Hippocampal formation (tissue), 2 donors: ENCODE measurements around the gene OSER1.

Experiments
- DNase-seq, 2 donors: peaks; one replicate each; lab custom pipeline; 2025; lab: John Stamatoyannopoulos, UW

OSER1 gene

DNA sequence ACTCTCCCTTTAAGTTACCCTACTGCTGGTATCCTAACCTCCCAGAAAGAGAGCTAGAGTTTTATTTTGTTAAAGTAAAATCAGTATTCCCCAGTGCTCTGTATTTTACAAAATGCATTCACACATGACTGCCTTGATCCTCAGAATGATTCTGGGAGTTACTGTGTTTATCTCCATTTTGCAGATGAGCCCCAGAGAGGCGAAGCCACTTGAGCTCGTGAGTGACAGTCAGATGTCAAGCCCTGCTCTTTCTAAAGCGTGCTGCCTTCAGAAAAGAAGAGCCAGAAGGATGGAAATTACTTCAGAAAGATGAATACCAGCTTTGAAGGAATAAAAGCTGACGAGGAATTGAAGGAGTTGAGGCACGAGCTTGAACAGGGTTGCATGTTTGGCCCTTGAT lies 14.1 kb upstream of the OSER1 start:
- DNase-seq: no peak

DNA sequence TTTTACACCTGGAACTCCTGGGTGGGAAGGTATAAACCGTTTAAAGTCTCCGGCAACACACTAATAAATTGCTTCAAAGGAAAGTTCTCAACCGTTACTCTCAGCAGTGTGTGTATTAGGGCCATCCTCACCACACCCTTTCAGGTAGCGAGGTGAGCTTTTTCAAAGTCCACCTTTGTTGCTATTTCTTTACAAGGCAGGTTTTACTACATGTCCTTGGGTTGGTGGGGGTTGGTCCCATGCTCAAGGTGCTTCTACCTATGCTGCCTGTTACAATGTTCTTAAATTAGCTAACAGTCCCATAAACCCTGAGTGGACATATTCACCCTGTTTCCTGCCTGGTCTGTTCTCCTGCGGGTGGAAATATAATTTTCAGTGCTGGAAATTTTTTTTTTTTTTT lies 13.2 kb upstream of the OSER1 start:
- DNase-seq: no peak

DNA sequence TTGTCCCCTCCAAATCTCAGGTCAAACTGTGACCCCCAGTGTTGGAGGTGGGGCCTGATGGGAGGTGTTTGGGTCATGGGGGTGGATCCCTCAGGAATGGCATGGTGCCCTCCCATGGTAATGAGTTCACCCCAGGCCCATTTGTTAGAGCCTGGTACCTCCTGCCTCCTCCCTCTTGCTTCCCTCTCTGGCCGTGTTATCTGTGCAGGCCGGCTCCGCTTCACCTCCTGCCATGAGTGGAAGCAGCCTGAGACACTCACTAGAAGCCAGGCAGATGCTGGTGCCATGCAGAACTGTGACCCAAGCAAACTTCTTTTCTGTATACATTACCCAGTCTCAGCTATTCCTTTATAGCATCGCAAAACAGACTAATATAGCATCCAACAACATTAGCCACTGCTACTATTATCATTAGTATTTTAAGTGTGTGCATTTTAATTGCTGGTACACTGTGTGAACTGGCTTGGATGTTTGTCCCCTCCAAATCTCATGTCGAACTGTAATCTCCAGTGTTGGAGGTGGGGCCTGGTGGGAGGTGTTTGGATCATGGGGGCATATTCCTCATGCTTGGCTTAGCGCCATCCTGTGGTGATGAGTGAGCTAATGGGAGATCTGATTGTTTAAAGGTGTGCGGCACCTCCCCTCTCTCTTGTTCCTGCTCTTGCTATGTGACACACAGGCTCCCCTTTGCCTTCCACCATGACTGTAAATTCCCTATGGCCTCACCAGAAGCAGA lies 12.2 kb upstream of the OSER1 start:
- no peak for DNase-seq

DNA sequence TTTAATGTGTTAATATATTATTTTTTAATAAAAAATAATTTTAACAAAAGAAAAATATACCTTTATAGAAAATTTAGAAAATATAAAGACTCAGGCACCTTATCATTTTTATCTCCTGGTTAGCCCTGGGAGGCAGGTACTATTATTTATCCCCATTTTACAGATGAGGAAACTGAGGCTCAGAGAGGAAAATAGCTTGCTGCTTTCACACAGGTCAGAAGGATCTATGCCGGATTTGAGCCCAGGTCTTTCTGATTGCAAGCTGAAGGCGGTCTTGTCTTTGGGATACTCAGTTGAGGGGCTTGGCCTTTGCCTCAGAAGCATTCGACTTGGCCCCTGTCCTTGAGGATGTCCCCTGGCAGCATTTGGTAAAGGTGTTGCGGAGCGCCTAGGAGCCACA lies 11.5 kb upstream of the OSER1 start:
- DNase-seq: no peak

DNA sequence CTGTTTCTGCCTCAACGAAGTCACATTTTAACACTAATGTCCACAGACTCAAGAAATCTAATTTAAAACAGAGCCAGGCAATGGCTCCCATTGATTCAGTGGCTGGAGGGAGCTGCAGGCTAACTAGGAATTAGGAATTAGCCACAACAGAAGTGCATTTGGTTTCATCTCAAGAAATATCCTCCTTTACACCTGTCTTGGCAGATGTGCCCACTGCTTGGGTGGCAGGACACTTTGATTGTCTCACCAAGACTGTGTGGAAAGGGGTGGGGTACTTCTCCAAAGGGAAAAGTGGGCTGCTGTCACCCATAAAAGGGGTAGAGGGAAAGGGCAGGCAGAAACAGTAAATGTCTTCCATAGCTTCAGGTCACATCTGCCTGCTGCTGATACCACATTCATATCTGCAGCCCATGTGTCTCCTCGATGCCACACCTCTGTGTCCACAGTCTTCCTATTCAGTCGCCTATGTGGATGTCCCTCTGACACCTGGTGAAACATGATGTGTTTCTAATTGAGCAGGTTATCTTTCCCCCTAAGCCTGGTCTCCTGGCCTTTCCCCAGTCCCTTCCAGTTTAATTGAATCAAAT lies 10.9 kb upstream of the OSER1 start:
- no peak for DNase-seq

DNA sequence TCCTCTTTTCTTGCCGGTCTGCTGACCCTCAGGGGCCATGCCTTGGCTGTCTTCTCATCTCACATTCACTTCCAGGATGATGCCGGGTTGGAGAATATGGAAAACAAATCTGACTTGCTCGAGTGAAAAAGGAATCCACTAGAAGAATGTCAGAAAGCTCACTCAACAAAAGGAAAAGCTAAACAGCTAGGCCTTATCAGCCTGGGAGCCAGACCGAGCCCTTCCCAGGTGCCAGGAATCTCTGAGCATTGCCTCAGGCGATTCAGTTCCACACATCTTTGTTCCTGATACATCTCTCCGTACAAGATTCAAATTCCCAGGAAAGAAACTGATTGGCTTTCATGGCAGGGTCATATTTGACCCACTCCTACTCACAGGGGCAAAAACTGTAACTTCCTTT lies 9.2 kb upstream of the OSER1 start:
- DNase-seq: no peak

DNA sequence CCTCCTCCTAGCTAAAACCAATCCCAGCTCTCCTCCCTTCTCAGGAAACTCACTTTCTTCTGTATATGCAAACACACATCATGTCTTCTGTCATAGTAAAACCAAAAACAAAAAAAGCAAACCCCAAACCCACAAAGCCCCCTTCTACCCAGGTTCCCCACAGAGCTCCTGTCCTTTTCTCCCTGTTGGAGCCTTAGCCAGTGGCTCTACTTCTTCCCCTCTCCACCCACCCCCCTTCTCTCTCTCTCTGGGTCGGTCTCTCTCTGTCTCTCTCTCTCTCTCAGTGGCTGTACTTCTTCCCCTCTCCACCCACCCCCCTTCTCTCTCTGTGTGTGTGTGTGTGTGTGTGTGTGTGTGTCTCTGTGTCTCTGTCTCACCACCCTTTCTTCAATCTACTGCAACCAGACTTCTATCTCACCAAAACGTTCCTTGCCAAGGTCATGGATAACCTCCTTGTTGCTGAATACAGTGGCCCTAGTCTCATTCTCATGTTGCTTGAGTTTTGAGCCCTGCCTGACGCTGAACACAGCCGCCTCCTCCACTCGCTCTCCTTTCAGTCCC lies 8.7 kb upstream of the OSER1 start:
- DNase-seq: no peak

DNA sequence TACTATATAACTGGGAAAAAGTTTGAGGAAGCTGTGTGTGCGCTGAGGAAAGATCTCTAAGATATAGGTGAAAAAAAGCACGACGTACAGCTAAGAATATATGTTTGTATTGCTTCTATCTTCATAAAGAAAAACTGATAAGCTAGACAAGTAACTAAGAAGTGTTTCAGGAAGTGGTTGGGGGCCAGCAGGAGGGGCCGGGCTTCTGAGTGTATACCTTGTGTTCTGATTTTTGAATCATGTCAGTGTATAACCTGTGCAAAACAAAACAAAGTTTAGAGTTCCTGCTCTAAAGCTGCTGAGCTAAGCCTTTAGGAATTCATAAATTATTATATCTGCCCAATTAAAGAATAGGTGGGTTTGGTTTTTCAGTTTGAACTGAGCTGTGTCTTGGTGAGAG lies 7.9 kb upstream of the OSER1 start:
- DNase-seq: no peak

DNA sequence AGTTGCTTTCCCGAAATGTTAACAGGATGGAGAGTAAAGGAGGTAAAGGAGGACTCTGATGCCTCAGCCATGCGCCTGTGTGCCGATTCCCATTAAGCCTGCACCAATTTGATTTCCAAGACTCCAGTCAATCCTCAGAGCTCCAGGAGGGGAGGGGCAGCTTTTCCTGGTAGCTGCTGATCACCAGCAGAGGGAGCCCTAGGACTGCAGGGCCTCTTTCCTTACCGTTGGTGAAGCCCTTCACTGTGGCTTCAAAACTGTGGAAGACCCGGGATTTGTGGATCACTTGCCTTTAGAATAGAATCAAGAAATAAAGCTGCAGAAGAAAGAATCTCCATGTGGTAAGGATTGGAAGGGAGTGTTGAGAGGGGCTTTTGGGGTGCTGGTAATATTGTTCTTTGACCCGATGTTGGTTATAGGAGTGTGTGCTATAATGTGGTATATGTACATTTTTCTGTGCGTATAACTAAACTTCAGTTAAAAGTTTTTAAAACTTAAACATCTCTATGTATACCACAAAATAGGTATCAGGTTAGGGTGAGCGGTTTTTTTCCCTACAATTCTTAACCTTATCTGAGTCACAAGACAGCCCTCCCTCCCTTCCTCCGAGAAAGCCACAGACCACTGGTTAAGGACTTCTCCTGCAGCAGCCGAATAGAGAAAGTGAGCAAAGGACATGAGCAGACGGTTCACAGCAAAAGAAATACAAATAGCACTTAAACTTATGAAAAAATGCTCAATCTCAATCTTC lies 6.9 kb upstream of the OSER1 start:
- DNase-seq: peak; percentile 19 to 23

DNA sequence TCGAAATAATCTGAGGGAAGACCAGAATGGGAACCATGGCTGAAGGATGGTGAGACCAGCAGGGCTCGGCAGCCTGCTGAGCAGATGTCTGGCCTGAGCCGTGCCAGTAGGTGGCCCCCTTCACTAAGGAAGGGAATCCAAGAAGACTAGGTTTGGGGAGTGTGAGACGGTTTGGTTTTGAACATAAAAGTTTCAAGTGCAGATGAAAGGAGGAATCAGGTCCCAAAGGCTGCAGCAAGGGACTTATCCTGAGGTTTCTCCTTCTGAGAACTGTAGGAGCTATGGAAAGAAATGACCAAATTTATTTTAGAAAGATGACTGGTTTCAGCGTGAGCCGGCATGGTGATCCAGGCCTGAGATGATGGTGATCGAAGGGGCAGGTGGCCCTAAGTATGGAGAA lies 4.6 kb upstream of the OSER1 start:
- DNase-seq: peak; percentile 44 to 52

DNA sequence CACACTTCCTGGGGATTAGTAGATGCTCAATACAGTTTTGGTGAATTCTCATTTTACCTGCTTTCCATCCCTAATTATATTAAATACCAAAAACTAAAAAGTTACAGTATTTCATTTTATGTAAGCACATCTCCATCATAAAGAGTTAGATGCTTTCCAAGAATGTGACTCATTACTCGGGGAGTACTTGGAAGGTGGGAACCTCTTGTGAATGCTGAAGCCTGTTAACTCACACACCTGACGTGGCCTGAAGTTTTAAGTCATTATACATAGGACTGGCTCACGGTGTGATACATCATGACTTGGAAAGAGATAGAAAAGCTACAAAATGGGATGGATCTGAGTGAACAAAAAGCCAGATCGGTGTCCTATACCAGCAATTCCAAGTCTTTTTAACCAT lies 2.2 kb upstream of the OSER1 start:
- no peak for DNase-seq

DNA sequence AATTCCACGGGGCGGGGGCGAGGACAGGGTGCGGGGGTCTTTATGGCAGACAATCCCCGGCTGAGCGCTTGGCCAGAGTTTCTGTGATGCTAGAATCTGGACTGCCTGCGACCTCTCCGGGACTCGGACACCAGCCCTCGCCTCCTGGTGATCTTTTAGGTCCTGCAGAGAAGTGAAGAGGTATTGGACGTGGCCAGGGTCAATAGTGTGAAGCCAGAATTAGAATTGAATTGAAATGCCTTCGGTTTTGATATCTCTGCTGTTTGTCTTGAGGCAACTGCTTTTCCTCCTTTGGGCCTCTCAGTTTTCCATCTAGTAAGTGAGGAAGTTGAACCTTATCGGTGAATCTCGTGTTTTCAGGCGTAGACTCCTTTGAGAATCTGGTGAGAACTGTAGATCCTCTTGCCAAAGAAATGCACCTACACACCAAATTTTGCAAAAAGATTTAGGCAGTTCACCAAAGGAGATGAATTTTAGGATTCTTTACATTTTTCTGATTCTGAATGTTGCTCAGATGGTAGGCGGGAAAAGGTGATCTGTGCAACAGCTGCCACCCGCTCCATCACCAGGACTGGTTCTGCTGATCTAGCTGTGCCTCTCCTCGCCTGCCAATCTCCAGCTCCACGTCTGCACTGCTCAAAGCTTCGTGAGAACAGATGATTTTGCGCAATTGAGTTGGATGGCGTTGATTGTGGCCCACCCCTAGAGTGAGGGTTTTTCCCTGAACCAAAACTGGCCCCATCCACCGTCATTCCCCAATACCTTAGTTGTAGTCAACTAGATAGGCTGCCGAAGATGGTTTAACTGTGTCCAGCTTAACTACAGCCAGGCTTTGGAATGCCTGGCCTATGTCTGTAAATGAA lies 837 bp upstream of the OSER1 start:
- peak in 1 of 2 donors; percentile 27 for DNase-seq

DNA sequence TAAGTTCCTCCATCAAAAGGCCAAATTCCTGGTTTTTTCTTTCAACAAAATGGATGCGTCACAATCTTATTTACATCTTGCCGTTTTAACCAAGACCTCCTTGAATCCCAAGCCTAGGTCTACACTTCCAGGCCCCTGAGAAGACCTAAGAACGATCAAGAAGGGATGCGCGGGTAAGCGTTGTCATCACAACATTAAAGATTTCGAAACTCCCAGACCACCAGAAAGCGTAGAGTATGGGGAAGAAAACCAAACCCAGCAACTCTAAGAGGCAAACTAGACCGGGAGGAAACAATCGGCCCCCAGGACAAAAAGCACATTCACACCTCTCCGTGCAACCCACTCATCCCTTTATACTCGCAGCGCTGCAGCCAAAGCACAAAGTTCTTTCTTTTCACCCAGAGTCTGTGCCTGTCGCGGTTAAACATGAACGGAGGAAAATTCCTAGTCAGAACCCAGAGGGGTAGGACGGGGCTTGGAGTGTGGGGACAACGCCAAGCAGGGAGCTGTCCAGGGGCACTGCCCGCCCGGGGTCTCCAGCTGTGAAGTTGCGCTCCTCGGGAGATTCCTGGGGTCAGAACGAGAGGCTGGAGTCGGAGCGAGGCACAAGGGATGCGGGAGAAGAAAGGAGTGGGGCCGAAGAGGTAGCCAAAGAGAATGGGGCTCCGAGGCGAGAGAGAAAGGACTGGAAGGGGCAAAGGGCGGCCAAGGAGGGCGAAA lies 725 bp downstream of the OSER1 start:
- no peak for DNase-seq

DNA sequence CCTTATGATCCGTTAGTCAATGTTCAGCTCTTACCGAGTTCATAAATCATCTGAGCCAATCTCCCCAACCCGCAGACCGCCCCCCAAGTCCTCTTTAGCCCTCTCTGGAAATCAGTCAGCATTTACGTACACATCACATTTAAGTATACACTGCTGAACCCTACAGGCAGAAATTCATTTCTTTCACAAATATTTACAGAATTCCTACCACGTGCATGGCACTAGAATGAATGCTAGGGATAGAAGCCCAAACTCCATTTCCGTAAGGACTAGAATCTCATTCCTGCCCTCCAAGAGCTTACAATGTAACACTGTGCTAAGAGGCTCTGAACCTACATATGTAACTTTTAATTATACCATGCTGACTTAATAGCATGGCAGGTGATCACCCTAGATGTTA lies 1.8 kb downstream of the OSER1 start:
- DNase-seq: no peak

DNA sequence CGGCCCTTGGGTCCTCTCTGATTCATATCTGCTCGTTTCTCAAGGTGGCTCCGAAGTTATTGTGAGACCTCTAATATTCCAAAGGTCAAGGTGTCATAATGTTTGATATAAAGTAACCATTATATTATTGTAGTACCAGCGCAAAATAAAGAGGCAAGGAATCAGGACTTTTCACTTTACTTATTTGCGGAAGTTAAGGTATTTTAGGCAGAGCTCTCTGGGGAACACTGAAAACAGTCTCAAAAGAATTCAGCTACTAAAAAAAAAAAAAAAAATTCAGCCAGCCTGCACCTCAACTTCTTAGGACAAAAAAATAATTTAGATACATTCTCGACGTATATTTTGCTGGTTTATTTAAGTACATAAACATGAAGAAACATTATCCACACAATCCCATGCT lies 2.4 kb downstream of the OSER1 start:
- DNase-seq: no peak

DNA sequence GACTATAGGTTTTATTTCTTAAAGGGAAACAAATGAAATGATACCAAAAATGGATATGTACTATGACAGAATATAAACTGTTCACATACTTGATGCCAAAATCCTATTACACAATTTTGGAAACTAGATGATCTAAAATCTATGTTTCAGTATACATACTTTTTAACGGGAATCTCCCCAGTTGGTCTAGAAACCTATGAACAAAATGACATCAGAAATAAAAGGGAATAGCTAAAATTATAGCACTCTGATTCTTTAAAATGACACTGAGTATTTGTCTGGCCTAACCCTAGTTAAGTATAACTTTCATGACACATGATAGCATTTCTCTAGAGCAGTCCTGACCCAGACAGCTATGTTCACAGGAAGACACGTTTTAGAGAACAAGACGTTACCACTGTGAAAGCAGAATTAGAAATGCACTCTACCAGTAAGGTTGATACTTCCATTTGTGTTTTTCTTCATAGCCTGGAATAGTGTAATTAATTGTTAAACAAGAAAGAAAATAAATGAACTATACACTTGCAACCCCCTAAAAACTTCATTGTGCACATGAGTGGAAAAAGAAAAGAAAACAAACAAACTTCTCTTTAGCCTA lies 3.3 kb downstream of the OSER1 start:
- DNase-seq: no peak

DNA sequence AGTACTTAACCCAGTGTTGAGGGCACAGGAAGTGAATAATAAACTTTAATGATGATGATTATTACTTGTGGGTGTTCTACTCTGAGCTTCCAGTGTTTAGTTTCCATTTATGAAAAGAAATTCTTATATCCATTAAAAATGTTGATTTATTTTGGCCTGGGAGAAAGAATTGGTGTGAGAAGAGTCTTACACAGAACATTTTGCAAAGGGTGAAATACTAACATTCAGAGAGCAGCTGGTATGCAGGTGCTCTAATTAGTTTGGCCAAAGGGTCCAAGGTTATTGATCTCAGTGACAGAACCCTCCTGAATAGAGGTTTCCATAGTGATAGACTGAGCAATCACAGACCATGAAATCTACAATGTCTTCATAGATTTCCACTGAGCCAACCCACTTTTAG lies 4.4 kb downstream of the OSER1 start:
- DNase-seq: no peak

DNA sequence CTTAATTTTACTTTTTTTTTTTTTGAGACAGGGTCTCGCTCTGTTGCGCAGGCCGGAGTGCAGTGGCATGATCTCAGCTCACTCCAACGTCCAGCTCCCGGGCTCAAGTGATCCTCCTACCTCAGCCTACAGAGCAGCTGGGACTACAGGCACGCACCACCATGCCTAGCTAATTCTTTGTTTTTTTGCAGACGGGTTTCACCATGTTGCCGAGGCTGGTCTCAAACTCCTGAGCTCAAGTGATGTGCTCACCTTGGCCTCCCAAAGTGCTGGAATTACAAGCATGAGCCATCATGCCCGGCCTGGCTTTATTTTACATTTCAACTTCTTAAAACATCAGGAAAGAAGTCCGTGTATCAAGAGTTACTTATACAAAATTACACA lies 5.7 kb downstream of the OSER1 start:
- DNase-seq: no peak

DNA sequence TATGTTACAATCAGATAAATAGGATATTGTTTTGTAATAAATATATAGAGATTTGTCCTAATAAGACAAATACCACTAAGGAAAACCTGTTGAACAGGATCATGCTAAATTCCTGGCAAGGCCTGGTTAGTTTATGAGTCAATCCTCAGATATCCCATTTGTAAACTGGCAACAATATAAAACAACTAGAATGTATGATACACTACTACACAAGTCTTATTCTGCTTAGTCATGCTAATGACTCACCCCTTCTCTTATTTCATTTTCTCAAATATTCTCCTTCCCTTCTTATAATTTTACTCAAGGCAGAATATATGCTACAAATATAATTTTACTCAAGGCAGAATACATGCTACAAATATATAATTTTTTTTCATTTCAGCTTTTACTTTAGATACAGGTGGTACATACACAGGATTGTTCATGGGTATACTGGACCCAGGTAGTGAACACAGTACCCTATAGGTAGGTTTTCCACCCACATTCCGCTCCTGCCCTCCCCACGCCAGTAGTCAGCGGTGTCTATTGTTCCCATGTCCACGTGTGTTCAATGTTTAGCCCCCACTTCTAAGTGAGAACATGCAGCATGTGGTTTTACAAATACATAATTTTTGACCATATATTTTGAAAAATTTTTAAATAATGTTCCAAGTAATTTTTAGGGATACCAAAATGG lies 6.3 kb downstream of the OSER1 start:
- DNase-seq: no peak

DNA sequence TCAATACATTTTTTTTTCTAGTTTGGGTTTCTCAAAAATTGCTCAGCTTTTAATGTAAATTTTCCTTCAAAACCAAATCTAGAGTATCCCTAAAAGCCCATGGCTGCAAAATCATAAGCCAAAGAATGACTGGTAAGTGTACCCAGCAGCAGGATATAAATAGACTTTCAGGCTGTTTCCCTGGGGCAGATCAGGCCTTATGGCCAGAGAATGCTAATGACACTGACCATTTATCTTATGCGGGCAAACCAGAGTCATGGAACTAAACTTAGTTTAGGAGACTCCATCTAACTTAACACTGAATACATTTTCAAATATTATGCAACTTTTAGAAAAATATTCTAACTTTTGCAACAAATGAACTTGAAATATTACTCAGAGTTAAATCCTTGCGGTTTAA lies 7.4 kb downstream of the OSER1 start:
- no peak for DNase-seq
